Measurements from ENCODE around the gene LHX2. TPM values are rescaled to one million over a fixed set of nuclear protein-coding genes. Genes with fewer than 3 reads are reported as not detected.

The LHX2 gene
- polyA plus RNA-seq, 10 donors, result 0.88 to 9.3 (median 1.8) TPM

- peak in 1 of 3 donors; percentile 53 for DNase-seq
Measured at GRCh38 chr9:124012368-124013301, 1.1 kb downstream of the LHX2 start.

DNA sequence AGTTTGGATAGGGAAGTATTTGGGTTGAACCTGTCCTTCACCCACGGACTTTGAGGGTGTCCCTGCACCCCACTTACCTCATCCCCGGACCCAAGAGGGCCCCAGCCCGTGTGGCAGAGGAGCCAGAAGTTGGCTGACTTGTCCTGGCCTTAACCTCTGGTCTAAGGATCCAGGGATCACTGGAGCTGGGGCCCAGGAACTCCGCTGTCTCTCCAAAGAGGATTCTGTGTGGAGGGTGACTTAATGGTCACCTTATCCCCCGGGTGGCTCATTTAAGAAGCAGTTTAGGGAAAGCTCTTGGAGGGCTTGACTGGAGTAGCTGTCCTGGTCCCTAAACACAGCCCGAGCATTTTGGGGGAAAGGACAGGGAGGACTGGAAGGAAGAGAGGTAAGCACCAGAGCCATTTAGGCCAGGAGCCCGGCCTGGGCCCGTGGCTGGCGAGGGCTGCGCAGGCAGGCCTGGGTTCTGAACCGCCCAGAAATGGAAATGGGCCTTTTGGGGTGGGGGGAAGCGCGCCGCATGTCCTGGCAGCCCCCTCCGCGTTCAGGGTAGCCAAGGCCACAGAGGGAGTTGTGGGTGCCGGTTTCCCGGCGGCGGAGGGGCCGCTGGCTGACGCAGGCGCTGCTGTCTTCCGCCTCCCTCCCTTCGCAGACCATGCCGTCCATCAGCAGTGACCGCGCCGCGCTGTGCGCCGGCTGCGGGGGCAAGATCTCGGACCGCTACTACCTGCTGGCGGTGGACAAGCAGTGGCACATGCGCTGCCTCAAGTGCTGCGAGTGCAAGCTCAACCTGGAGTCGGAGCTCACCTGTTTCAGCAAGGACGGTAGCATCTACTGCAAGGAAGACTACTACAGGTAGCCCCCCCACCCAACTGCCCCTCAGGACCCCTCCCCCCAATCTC is 2.0 kb downstream of the LHX2 start:
- DNase-seq, result peak in 1 of 3 donors; percentile 37

DNA sequence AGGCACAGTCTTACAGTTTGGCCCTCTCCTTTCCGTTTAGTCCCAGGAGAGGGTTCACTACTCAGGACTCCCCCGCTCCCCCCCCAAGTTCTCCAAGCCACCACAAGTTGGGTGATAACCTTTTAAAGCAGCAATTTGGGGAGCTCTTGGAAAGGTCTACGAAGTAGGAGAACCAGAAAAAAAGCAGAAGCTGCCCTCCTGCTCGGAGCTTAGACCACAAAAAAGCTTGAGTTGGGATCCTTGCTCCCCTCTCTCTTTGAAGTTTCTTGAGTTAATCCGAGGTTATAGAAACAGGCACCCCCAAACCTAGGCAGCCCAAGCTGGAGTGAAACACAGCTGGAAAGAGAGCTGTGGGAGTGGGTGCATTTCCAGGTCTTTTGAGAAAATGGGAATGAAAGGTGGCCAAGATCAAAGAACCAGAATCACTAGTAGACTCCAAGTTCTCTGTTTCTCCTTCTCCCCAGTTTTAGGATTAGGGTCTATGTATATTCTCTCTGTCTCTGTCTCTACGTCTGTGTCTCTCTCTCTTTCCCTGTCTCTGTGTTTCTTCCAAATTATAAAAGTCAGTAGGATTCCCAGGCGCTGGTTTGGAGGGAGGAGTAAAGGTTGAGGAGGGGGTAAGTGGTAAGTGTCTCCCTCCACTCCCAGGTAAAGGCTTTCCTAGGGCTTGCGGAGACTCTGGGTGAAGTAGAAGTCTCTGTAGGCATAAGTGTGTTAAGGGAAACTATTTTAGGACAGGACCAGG is 2.8 kb downstream of the LHX2 start:
- no peak for DNase-seq

GRCh38 chr9:124014956-124015660 is 3.5 kb downstream of the LHX2 start:
- no peak for DNase-seq

DNA sequence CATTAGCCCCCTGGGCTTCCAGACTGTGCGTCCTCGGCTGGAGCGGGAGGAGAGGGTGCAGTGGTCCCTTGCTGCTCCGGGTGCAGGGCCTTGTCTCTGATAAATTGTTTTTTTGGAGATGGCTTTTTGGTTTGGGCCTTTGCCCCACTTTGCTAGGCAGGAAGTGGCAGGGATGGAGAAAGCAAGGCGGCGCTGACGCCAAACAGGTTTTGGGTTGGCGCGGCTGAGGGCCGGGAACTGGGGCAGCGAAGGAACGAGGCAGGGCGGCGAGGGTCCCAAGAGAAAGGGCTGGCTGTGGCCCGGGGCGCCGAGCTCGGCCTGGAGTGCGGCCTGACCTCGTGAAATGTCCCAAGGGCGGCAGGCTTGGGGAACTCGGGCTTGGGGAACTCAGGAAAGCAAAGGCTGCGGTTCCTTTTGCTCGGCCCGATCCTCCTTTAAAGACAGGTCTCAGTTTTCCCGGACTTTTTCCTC is 4.1 kb downstream of the LHX2 start:
- DNase-seq, result no peak

DNA sequence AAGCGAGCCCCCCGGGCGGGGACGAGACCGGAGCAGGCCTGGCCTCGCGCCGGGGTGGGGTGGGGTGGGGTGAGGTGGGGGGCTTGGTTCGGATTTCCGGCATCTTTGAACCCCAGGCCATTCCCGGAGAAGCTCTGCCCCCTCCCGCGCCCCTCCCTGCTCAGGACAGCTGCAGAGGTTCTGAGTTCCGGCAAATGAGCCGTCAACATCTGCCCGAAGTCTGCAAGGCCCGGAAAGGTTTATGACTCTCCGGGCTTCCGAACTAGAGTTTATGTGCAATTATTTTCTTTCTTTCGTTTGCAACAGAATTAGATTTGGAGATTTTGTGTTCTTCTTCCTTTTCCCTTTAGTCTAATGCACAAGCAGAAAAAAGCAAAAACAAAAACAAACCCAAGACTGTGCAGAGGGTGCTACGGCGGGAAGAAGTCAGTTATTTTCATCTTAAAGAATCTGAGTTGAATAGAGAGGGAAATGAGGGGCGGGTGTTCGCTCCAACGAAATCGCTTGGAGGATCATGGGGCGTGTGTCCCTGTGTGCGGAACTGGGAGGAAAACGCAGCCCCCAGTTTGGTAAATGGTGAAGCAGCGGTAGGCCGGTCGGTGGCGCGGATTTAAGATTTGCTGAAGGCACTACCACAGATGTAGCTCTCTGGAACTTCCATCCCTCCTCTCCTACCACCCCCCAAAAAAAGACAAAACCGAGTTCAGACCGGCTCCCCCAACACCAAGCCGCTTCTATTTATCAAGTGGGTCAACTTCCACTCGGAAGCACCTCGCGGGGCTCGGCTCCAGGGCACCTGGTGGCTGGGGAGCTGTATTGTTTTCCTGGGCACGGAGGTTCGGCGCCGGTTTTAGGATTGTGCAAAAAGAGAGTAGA is 4.8 kb downstream of the LHX2 start:
- peak in 1 of 3 donors; percentile 64 for DNase-seq

DNA sequence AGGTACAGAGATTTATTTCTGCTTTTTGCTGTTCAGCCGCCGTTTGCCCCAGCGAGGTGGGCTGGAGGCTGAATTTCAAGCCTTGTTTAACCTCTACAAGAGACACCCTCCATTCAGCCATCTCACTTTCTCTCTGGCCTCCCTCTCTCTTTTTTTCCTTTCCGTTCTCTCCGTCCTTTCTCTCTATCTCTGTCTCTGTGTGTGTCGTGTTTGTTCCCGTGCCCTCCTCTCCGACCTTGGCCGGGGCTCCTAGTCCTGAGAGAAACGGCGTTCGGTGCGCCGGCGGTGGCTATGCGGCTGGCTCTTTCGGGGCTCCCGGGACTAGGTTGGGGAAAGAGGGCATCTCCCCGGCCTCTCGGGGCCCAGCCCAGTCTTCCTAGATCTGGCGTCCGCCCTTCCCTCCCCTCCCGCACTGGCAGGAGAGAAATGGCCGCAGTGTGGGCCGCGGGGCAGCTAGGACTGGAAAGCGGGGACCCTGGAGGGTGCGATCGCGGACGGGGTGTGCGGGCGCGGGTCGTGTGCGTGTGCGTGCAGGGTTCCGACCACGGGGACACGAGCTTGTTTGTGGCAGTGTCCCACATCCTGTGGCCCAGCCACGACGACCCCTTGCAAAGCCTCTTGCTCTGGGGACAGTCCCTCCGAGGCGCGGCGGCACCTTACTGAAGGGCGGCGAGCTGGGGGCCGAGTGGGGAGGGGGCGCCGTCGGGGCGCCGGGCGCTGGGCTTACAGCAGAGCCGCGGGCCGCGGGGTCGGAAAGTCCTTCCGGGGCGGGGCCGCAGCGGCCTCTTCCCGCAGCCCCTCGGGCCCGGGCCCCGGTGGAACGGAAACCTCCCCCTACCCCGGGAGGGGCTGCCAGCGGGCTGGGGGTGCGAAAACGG is 5.7 kb downstream of the LHX2 start:
- DNase-seq, result no peak

DNA sequence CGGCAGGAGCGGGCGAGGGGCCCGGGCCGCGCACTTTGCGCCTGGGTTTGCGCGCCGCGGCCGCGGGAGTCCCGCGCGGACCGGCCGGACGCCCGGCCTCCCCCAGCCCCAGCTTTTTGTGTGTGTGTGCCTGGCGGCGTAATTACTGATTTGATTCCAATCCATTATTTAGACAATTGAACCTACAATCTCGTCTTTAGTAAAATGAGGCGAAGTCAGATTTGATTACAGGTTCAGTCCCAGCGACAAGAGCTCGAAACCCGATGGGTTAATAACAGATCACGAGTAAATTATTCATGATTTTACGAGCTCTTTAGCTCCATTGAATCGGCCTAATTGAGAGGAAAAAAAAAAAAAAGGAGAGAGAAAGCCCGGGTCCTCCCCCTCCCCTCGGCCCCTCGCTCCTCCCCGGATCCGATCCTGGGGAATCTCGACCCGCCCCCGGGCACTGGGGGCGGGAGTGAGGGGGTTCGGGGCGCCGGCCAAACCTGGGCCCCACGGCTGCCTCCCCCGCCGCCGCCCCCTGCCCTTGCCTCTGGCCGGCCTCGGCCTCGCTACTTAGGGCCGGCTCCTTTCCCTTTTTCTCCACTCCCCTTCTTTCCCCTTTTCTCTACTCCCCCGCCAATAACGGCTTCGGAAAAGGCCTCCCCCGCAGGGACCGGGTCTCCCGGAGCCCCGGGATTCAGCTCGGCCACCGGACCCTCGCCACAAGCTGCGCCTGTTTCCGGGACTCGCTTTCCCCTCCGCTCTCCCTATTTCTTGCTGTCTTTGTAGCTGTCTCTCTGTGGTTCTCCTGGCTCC is 6.6 kb downstream of the LHX2 start:
- DNase-seq, result no peak

- DNase-seq, result no peak
Measured at GRCh38 chr9:124018730-124019697, 7.4 kb downstream of the LHX2 start.

DNA sequence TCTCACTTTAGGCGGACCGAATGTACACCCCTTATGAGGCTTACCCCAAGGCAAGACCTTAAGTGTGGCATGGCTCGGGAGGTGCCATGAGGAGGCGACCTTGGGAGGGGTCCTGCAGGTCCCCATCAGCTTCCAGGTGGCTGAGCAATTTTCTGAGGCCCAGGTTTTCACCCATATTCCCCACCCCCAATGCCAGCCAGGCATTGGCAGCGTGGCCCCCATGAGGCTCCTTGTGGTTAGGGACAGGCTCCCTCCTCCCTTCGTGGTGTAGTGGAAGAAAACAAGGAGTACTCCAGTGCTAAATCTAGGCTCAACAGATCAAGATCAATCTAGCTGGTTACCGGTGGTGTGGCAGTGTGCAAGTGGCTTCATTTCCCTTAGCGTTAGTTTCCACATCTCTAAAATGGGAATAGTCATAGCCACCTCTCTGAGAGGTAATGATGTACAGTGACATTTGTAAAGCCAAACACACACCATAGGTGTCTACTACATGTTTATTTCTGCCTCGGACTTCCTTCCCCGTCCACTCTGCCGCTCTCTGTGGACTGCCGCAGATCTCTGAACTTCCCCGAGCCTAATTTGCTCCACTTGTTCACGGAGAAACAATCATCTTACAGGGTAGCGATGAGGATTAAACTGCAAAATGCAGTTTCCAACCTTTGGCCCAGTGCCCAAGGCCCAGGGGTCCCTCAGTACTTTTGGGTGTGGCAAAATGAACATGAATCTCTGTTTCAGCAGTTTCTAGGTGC is 8.4 kb downstream of the LHX2 start:
- no peak for DNase-seq

DNA sequence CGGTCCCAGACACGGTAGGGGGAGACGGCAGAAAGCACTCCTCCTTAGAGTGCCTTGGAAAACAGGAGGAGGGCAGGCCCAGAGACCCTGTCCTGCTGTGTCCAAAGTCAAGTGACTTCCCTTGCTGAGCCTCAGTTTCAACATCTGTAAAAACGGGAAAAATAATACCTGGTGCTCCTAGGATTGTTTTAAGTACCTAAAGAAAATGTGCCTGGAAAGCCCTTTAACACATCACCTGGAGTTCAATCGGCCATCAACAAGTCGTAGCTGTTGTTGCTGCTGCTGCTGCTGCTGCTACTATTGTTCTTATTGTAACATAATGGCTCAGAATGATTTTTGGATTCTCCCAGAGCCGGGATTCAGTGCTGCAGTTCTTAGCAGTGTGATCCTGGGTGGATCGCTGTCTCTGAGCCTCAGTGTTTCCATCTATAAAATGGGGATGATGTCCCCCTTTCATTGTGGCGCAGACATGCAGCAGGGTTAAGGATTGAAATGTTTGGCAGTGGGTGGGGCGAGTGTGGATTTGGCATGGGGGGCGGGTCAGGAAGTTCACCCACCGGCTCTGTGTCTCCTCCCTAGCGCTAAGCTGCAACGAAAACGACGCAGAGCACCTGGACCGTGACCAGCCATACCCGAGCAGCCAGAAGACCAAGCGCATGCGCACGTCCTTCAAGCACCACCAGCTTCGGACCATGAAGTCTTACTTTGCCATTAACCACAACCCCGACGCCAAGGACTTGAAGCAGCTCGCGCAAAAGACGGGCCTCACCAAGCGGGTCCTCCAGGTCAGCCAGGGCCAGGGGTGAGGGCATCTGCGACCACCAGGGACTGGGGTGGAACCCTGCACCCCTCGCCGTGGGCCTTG is 9.2 kb downstream of the LHX2 start:
- no peak for DNase-seq

DNA sequence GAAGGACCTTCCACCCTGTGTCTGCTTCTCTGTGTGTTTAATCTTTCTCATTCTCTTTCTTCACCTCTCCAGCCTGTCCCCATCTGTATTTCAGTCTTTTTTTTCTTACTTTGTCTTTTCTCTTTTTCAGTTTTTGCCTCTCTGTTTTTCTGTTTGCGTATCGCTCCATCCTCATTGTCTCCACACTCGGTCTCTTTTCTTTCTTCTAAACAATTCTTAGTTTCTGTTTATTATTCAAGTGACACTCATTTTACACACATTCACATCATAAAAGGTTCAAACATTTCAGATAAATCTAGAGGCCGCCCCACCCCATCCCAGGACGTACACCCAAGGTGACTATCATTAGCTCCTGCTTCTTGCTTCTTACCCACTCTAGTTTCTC is 9.8 kb downstream of the LHX2 start:
- no peak for DNase-seq

DNA sequence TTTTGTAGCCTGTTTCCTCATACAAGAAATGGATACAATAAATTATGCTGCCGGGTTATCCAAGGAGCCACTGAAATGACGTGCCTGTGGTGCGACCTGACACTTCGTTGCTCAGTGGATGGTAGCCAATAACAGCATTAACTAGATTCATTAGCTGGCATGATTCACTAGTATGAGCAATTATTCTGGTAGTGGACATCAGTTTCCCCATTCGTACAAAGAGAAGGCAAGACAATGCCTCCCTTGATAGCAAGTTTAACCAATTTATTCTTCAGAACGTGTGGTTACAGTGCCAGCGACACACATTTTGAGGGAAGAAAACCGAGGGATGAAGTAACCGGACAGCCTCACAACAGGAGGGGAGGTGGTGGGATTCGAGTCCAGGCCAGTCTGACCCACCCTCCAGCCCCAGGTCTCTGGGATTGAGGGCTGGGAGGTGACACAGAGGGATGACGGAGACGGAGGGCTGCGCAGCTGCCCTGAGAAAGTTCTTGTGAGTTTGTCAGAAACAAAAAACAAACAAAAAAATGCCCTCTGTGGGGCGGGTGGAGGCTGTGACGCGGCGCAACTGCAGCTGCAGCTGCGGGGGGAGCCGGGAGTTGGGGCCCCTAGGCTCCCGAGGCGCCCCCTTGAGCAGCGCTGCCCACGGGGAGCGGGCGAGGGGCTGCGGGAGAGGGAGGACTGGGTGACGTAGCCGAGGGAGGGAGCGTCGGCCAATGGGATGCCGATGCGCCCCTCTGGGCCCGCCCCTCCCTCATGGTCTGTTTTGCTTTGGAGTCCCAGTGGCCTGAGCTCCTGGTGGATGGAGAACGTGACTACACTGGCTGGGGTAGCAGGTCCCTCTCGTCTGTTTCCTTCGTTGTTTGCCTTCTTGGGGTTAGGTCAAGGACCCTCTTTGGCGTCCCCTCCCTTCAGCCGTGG is 10.9 kb downstream of the LHX2 start:
- no peak for DNase-seq

DNA sequence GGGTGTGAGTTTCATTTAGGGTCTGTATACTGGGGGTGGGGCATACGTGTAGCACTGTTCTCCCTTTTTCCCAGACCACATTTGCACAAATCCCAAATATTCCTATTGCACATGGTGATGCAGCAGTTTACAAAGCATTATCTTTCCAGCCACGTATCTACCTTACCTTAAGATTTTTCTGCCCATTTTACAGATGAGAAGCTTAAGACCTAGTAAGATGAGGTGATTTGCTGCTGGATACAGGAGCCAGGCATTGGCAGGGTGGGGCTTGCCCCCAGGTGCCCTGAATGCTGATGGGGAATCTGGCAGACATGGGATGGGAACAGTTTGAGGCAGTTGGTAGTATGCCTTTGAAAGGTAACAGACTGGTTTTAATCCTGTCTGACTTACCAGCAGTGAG is 12.5 kb downstream of the LHX2 start:
- no peak for DNase-seq
